Ascending aorta (tissue), 2 donors: ENCODE results near the gene EFNA3. TPM values are rescaled to one million over a fixed set of nuclear protein-coding genes. Genes with fewer than 3 reads are reported as not detected.

Experiments used
- DNase-seq, 2 donors: peaks; one replicate each; pipeline ENCODE4 v3.0.0-alpha.2; 2019; ENCODE audit warnings: low spot score in 2 of 2
- H3K27ac ChIP-seq, 2 donors: fragments of 200-600 bp; sonication (generic); one replicate each; pipeline ENCODE4 v1.5.1; 2016 to 2017; ENCODE audit warnings: mild to moderate bottlenecking in 1 of 2
- H3K27me3 ChIP-seq: fragments of 200-600 bp; sonication (generic); one replicate; pipeline ENCODE4 v1.5.1; 2017
- H3K36me3 ChIP-seq, 2 donors: fragments of 200-600 bp; sonication (generic); one replicate each; pipeline ENCODE4 v1.5.1; 2016
- H3K4me1 ChIP-seq, 2 donors: fragments of 200-600 bp; sonication (generic); one replicate each; pipeline ENCODE4 v1.5.1; 2016 to 2017; ENCODE audit warnings: mild to moderate bottlenecking in 1 of 2
- H3K4me3 ChIP-seq, 2 donors: fragments of 200-600 bp; sonication (generic); one replicate each; pipeline ENCODE4 v1.5.1; 2016 to 2017; ENCODE audit warnings: mild to moderate bottlenecking in 1 of 2
- H3K9me3 ChIP-seq, 2 donors: fragments of 200-600 bp; sonication (generic); one replicate each; pipeline ENCODE4 v1.5.1; 2016
- intact Hi-C: fragments of 100-400 bp; cut with DNase I; formaldehyde crosslinking; loops from one replicate; pipeline ENCODE4 v1.15.1; 2023
- total RNA-seq: library from RNA; depleted of rRNA; stranded (reverse); fragments of >200 nt; gene quantifications from one replicate; pipeline ENCODE4 v1.1.0, GENCODE V29; 2016
- TF ChIP-seq, protein P1 (sequence below), 3 experiments: fragments of 200-600 bp in 2 of 3; fragments of 450-650 bp in 1 of 3; sonication (generic) in 2 of 3; IDR thresholded peaks; one replicate each; pipeline ENCODE4 v1.5.1; 2016 to 2019; ENCODE audit warnings: antibody characterized with exemption in 3 of 3, mild to moderate bottlenecking in 1 of 3, moderate library complexity in 1 of 3

Gene EFNA3
- total RNA-seq, 1 donor from 2014 or later: 1.5 TPM

DNA sequence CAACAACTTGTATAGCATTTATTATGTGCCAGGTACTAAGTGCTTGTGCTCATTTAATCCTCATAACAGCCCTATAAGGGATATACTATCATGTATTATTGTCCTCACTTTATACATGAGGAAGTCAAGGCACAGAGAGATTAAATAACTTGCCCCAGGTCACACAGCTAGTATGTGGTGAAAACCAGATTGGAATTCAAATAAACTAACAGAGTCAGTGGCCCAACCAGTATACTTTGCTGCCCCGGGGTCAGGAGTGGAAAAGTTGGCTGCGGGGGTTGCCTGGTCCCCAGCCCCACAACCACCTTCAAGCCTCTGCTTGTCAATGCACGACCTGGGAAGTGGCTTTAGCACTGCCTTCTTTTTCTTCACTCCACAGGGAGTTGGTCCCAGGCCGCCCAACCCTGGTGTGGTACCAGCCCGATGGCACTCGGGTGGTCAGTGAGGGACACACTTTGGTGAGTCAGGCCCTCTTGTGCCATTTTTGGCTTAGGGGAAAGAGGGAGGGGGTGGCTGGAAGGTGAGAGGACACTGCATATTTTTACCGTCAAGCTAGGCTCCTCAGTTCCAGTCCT is 25.0 kb upstream of the EFNA3 start:
- H3K4me3 ChIP-seq: no peak overlapping the region
- TF ChIP-seq, protein P1, sequence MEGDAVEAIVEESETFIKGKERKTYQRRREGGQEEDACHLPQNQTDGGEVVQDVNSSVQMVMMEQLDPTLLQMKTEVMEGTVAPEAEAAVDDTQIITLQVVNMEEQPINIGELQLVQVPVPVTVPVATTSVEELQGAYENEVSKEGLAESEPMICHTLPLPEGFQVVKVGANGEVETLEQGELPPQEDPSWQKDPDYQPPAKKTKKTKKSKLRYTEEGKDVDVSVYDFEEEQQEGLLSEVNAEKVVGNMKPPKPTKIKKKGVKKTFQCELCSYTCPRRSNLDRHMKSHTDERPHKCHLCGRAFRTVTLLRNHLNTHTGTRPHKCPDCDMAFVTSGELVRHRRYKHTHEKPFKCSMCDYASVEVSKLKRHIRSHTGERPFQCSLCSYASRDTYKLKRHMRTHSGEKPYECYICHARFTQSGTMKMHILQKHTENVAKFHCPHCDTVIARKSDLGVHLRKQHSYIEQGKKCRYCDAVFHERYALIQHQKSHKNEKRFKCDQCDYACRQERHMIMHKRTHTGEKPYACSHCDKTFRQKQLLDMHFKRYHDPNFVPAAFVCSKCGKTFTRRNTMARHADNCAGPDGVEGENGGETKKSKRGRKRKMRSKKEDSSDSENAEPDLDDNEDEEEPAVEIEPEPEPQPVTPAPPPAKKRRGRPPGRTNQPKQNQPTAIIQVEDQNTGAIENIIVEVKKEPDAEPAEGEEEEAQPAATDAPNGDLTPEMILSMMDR (IDR thresholded peaks at IDR 0.05): no peak
- no peak for DNase-seq
- peaks cover 27 to 43% of the 10 kb centered on the region in 2 donors for H3K36me3 ChIP-seq
- H3K27me3 ChIP-seq: no peaks in the 10 kb centered on the region
- no peak overlapping the region for H3K27ac ChIP-seq
- intact Hi-C loops: loop anchor here (5.0 kb wide), 1 partner anchor 496 kb away; the partner anchor contains the start of gene UBE2Q1
- H3K9me3 ChIP-seq: no peaks in the 10 kb centered on the region
- peaks cover 0 to 20% of the 10 kb centered on the region in 2 donors for H3K4me1 ChIP-seq

DNA sequence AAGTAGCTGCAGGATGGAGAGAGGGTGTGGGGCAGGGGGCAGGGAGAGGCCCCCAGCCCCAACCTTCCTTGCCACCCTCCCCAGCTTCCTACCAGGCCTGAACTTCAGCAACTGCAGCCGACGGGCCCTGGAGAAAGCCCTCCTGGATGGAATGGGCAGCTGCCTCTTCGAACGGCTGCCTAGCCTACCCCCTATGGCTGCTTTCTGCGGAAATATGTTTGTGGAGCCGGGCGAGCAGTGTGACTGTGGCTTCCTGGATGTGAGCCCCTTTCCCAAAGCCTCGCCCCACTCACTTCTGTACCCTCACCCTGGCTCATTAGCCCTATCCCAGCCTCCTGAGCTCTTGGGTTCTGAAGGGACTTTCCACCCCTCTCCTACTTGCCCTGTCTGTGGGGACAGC is 21.5 kb upstream of the EFNA3 start:
- peaks cover 29 to 62% of the 10 kb centered on the region in 2 donors for H3K36me3 ChIP-seq
- no peaks in the 10 kb centered on the region for H3K27me3 ChIP-seq
- no peak overlapping the region for H3K4me3 ChIP-seq
- peaks cover 6 to 13% of the 10 kb centered on the region in 2 donors for H3K4me1 ChIP-seq
- intact Hi-C loops: no loop called here
- no peak for DNase-seq
- no peaks in the 10 kb centered on the region for H3K9me3 ChIP-seq
- TF ChIP-seq, protein P1 (IDR thresholded peaks at IDR 0.05): no peak
- no peak overlapping the region for H3K27ac ChIP-seq

DNA sequence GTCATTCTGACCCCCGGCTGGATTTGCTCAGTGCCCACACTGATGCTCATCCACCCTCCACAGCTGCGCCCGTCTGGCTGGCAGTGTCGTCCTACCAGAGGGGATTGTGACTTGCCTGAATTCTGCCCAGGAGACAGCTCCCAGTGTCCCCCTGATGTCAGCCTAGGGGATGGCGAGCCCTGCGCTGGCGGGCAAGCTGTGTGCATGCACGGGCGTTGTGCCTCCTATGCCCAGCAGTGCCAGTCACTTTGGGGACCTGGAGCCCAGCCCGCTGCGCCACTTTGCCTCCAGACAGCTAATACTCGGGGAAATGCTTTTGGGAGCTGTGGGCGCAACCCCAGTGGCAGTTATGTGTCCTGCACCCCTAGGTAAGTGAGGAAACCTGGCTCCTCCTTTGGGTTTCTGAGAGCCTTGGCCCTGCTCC is 20.8 kb upstream of the EFNA3 start:
- TF ChIP-seq, protein P1 (IDR thresholded peaks at IDR 0.05): no peak
- Histone ChIP-seq H3K4me1 (peaks cover 11 to 13% of the 10 kb centered on the region in 2 donors), H3K9me3 (no peaks in the 10 kb centered on the region), H3K36me3 (peaks cover 29 to 62% of the 10 kb centered on the region in 2 donors), H3K27ac (no peak overlapping the region), H3K4me3 (no peak overlapping the region), H3K27me3 (no peaks in the 10 kb centered on the region)
- DNase-seq: no peak
- intact Hi-C loops: no loop called here

DNA sequence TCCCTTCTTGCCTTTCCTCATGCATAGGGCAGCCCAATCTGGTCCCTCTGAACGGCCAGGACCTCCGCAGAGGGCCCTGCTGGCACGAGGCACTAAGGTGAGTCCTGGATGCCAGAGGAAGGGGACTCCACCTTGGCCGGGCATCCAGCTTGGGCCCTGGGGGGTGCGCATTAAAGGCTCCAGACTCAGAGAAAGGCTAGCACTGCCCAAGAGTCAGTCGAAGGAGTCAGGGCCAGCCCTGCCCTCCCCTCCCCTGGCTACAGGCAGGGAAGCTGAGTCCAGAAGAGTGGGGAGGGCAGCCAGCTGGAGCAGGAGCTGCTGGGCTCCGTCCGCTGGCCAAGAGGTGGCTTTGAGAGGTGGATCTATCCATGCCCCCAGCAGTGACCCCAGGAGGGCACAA is 17.9 kb upstream of the EFNA3 start:
- Histone ChIP-seq H3K27me3 (no peaks in the 10 kb centered on the region), H3K4me3 (no peak overlapping the region), H3K27ac (no peak overlapping the region), H3K36me3 (peaks cover 26 to 48% of the 10 kb centered on the region in 2 donors), H3K4me1 (peaks cover 14 to 18% of the 10 kb centered on the region in 2 donors), H3K9me3 (no peaks in the 10 kb centered on the region)
- no peak for DNase-seq
- intact Hi-C loops: loop anchor here (1.0 to 5.0 kb wide), 2 partner anchors 15 to 103 kb away; partner anchors contain the start of gene PBXIP1
- TF ChIP-seq, protein P1 (IDR thresholded peaks at IDR 0.05): no peak

DNA sequence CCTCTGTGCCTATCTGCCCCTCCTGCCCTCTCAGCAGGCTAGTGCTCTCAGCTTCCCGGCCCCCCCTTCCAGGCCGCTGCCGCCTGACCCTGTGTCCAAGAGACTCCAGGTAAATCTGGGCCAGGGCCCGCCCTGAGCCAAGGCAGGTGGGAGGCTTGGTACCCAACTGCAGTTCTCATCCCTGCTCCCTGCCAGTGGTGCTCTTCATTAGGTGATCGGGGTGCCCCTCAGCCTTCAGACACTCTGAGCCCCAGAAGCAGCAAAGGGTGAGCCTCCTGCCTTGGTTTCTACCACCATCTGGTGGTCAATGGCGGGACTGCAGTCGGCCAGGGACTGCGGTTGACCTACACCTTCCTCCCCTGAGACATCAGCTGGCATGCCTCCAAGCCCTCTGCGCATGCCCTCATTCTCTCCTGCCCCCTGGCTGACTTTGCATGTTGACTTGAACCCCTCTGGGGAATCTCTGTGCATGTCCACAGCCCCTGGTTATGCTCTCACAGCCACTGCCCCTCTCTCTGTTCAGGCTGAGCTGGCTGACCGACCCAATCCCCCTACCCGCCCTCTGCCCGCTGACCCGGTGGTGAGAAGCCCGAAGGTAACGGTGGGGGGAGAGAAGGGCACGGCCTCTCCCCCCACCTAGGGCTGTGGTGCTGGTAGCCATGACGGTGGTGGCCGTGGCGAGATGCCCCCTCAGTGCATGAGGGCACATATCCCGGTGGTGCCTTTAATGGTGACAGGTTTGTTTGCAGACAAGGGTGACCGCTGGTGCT is 17.1 kb upstream of the EFNA3 start:
- TF ChIP-seq, protein P1 (IDR thresholded peaks at IDR 0.05): peak; percentile 95 to 99 (median 99)
- no peaks in the 10 kb centered on the region for H3K9me3 ChIP-seq
- H3K4me3 ChIP-seq: no peak overlapping the region
- DNase-seq: peak; percentile 53 to 92
- intact Hi-C loops: loop anchor here (1.0 to 5.0 kb wide), 2 partner anchors 16 to 104 kb away; partner anchors contain the start of gene PBXIP1
- peaks cover 14 to 18% of the 10 kb centered on the region in 2 donors for H3K4me1 ChIP-seq
- H3K27ac ChIP-seq: no peak overlapping the region
- H3K27me3 ChIP-seq: no peaks in the 10 kb centered on the region
- peaks cover 18 to 39% of the 10 kb centered on the region in 2 donors for H3K36me3 ChIP-seq
